Left kidney (tissue), 2 donors: ENCODE data around the gene GCHFR. TPM values are rescaled to one million over a fixed set of nuclear protein-coding genes. Genes with fewer than 3 reads are reported as not detected.
A peak's percentile ranks its signal among the peaks of the same experiment; 100 is the strongest.

ENCODE experiments used
- DNase-seq: peaks from one replicate; pipeline ENCODE4 v3.0.0-alpha.2; 2013
- polyA plus RNA-seq: library from polyadenylated mRNA; unstranded; fragments of 120-200 nt; gene quantifications from one replicate; pipeline ENCODE4 v1.2.1, GENCODE V29; 2013; ENCODE audit not compliant: insufficient read length

The GCHFR gene
- polyA plus RNA-seq, 1 donor = 33.2 TPM

GRCh38 chr15:40775007-40775406 lies 11.1 kb downstream of the GCHFR start:
- no peak for DNase-seq

GRCh38 chr15:40775740-40776536 lies 12.1 kb downstream of the GCHFR start:
- DNase-seq = no peak

DNA sequence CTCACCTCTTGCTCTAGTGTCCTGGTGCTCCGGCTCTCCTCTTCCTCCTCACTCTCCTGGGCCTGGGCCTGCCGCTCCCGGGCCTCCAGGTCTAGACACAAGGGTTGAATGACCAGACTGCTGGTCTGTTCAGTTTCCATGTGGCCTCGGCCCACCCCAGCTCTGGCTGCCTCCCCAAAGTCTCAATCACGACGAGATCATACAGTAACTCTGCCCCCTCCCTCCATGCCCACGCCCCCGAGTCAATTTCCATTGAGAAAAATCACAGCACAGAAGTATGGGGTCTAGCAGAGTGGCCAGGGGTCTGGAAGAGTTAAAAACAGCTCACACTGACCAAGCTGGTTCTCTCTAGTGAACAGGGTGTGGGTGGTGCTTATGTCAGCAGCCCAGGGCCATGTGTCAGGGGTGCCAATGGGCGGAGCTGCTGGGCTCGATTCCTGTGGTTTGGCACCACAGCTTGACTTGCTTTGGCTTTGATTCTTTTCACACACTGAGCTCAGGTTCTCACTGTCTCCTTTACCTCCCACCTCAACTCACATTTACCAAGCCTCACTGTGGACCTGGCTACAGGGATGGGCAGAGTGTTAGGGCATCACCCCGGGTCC lies 12.8 kb downstream of the GCHFR start:
- no peak for DNase-seq

DNA sequence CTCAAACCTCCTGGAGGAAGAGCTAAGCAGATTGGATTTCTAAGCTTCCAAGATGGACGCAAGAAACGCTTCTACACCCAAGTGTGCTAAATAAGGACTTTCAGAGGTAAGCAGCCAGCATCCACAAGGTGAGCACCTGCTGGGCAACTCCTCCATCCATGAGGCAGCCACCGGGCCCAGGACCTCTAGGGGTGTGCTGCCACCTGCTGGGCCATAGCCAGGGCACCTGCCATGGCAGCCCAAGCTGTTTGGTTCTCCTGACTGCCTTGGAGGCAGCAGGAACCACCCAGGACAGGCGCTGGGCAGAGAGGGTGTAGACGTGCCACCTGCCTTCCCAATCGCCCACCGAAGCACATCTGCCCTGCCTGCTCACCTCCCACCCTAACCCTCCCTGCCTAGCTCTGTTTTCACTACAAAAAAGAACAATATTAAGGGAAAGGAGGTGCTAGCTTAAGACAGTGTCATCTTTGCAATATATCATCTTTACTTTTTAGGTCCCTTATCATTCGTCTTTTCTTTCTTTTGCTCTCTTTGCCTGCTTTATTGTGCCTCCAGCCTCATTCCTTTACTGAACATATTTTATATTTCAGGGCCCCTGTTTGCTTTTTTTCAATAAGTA lies 18.9 kb downstream of the GCHFR start:
- DNase-seq = no peak

GRCh38 chr15:40785164-40785563 lies 21.3 kb downstream of the GCHFR start:
- DNase-seq = no peak

GRCh38 chr15:40785814-40786213 lies 21.9 kb downstream of the GCHFR start:
- no peak for DNase-seq

DNA sequence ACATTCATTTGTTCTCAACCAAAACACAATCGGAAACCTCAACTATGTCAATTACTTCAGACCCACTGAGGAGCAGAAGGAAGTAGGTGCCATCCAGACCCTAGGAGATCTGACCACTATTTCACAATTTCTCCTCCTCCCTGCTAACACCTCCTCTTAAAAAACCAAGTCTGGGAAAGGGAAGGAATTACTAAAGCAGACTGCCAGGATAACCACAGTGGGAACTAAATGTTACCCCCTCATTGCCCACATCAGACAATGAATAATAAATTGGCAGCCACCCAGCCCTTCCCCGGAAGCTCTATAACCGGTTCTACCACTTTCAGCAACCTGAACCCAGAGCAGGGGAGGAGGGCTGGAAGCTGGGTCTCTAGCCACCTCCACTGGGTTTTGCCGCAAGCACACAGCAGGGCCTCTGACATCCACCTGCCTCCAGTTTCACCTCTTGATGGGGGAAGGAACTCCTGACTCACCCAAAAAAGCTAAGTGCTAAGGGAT lies 23.5 kb downstream of the GCHFR start:
- no peak for DNase-seq

GRCh38 chr15:40787991-40788390 lies 24.1 kb downstream of the GCHFR start:
- DNase-seq = no peak

DNA sequence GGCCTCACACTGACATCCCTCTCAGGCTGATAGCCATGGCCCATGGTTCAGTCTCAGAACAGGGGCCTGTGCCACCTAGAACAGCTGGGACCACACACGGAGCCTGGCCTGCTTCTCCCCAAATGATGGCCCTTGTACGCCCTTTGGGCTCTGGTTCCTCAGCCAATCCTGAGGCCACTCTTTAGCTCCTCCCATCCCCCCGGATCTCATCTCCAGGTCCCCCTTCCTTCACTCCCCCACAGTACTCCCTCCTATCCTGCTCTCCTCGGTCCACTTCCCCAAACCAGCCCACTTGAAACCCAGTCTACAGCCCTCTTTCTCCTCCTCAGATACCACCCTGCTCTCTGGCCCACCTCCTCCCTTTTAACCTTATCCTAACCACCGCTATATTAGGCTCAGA lies 25.3 kb downstream of the GCHFR start:
- DNase-seq = no peak

DNA sequence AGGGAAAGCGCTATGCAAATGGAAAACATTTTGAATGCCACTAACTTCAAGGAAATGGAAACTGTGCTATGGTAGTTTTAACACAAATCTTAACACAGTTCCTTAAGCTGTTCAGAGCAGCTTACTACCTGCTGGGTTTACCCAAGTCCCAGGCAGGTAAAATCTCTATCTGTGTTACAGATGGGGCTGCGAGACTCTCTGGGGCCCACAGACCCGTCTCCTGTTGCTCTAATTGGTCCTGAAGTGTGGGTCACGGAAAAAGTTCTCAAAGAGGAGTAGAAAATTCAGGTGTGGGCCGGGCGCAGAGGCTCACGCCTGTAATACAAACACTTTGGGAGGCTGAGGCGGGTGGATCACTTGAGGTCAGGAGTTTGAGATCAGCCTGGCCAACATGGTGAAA lies 26.1 kb downstream of the GCHFR start:
- no peak for DNase-seq

- no peak for DNase-seq
Measured at GRCh38 chr15:40790718-40791117, 26.9 kb downstream of the GCHFR start.

DNA sequence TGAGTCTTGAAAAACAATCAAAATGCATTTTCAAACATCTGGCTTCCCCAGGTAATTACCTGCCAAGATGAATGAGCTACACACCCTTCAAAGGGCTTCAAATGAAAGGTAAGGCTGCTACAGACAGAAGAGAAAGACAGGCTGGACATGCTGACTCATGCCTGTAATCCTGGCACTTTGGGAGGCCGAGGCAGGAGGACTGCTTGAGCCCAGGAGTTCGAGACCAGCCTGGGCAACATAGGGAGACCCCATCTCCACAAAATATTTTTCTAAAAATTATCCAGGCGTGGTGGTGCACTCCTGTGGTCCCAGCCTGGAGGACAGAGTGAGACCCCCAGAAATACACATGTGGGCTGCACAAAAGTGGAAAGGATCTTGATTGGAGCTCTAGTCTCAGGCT lies 28.5 kb downstream of the GCHFR start:
- no peak for DNase-seq

DNA sequence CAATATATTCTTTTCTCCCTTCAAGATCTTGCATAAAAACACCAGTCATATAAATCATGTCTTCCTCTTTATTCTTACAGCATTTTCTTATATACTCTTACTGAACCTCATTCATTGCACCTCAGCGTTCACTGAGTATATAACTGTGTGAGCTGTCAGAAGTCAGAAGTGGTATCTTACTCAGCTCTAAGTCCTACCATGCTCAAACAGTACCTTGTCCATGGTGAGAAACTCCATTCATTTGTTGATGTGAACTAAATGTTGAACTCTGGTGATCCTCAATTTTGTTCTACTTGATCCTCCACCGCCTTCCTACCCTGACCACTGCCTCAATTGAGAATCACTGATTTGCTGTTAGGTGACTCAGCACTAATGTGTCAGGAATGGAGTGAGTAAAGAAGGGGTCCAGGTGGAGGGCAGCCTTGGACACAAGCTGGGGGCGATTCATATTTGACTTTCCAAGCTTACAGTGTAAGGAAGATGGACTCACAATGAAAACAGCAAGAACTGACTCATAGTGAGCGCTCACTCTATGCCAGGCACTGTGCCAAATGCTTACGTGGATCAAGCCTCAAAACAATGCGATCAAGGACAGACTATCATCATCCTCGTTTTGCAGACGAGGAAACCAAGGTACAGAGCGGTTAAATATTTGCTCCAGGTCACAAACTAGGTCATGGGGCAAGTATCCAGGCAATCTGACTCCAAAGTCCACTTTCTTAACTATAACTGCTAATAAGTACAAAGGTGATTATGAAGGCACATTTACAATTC lies 29.5 kb downstream of the GCHFR start:
- no peak for DNase-seq

DNA sequence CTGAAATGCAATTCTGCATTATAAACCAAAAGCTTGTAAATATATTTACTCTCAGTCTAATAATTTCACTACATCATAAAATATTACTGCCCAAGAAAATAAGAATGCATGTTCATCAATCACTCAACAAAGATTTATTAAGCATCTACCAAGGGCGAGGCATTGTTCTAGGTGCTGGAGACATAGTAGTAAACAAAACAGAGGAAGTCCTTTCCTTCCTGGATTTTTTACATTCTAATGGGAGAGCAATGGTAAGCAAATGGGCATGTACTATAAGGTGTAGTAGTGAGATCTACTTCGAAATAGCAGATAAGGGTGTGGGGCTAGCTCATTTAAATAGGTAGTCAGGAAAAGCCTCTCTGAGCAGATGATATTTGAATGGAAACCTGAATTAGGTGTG lies 32.2 kb downstream of the GCHFR start:
- no peak for DNase-seq

- DNase-seq = no peak
Measured at GRCh38 chr15:40796512-40796911, 32.6 kb downstream of the GCHFR start.

GRCh38 chr15:40799523-40799922 lies 35.7 kb downstream of the GCHFR start:
- no peak for DNase-seq

- DNase-seq = no peak
Measured at GRCh38 chr15:40803076-40803475, 39.2 kb downstream of the GCHFR start.

DNA sequence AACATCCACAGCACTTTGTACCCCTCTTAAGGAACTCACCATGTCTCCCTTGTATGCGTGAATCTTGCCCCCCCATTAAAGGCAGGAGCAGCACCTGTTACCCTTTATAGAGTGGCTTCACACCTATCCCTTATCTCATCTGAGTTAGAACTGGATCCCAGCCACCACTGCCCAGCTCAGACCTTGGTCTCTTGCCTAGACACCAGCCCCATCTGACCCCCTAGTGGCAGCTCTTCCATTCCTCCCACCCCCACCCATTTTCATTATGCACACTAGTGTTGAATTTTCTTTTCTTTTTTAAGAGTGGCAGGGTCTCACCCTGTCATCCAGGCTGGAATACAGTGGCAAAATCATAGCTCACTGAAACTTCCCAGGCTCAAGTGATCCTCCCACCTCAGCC lies 39.8 kb downstream of the GCHFR start:
- DNase-seq = no peak

- DNase-seq = no peak
Measured at GRCh38 chr15:40806672-40807027, 42.8 kb downstream of the GCHFR start.

- DNase-seq = peak; percentile 97
Measured at GRCh38 chr15:40807028-40807887, 43.4 kb downstream of the GCHFR start, which contains the start of the genes DNAJC17 and ZFYVE19. Gene DNAJC17 (minus strand): TSS chr15:40807473. CDS start chr15:40807446, 27 bp downstream. Gene ZFYVE19 (plus strand): TSS chr15:40807089. CDS start chr15:40807590, 501 bp downstream.

GRCh38 chr15:40807888-40808461 lies 44.1 kb downstream of the GCHFR start:
- no peak for DNase-seq
